Erythroblast (primary cell): ENCODE results near the gene SLC25A29.
A peak's percentile ranks its signal among the peaks of the same experiment; 100 is the strongest.
"Not testable (repeated sequence)": the region's sequence is repeated elsewhere in the genome, so short reads cannot be mapped to it uniquely, and the experiment has no call there.

Experiments
- DNase-seq, 2 experiments: peaks; one replicate each; lab custom pipeline; 2025; lab: John Stamatoyannopoulos, UW
- GATA1 ChIP-seq: IDR thresholded peaks from 2 replicates; pipeline ENCODE4 v1.6.1; 2011; ENCODE audit warnings: low read depth, mild to moderate bottlenecking, control low read depth, low read length, moderate library complexity
- POLR2A ChIP-seq: IDR thresholded peaks from 2 replicates; pipeline ENCODE4 v1.6.1; 2011; ENCODE audit warnings: mild to moderate bottlenecking, low read length

Gene SLC25A29

DNA sequence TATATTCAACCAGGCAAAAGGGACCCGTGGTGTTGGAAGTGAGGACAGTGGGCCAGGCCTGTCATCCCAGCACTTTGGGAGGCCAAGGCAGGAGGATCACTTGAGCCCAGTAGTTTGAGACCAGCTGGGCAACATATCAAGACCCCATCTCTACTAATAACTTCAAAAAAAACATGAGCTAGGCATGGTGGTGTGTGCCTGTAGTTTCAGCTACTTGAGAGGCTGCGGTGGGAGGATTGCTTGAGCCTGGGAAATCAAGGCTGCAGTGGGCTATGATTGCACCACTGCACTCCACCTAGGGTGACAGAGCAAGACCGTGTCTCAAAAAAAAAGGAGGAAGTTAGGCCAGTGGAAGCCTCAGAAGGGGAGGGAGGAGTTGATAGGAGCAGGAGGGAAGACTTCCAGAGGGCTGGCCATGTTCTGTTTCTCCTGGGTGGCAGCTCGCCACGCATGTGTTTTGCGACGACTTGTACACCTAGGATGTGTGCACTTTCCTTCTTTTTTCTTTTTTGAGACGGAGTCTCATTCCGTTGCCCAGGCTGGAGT is 10.1 kb downstream of the SLC25A29 start:
- no peak for DNase-seq
- TF ChIP-seq GATA1 (no peak), POLR2A (no peak)

DNA sequence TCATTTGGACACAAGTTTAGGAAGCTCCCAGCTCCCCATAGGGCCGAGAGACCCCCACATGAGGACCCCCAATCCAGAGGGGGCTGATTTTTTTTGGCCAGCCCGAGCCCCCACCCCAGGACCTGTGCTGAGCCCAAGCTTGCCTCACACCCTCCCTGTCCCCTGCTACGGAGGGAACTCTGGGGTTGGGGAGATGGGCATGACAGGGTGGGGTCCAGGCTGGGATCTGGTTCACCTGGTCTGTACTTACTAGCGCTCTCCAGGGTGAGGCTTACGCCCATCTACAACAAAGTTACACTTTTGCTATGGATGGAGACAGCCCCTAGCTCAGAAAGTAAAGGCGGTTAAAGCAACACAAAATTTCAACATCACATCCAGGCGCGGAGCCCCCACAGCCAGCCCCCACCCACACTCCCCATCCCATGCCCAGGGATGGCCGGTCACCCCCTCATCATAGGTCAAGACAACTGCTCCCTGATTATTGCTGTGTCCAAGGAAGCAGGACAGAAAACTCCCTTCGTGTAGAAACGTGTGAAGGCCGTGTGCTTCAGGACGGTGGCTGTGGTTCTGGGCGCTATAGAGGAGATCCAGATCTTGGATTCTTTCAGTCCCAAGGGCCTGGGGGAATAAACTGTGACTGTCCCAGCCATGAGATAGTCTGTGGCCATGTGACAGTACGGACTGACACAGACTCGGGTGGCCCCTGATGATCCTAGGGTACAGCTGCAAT is 10.7 kb downstream of the SLC25A29 start:
- no peak for DNase-seq
- TF ChIP-seq POLR2A (no peak), GATA1 (no peak)

DNA sequence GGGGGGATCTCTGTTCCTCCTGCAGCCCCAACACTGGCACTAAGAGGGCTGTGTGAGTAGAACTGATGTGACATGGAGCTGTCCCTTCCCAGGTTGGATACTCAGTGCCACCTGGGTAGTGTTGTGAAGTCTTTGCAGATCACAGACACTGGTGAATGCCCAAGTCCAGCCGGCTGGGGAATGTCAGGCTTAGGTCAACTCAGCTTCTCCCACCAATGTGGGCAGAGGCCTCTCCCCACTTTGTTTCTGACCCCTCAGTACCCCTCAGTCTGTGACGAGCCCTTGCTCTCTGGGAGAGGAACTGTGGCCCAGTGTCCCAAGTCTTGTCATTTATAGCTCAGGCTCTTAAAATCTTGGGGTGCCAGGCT is 11.3 kb downstream of the SLC25A29 start:
- TF ChIP-seq POLR2A = no peak
- TF ChIP-seq GATA1 = no peak
- DNase-seq = no peak

DNA sequence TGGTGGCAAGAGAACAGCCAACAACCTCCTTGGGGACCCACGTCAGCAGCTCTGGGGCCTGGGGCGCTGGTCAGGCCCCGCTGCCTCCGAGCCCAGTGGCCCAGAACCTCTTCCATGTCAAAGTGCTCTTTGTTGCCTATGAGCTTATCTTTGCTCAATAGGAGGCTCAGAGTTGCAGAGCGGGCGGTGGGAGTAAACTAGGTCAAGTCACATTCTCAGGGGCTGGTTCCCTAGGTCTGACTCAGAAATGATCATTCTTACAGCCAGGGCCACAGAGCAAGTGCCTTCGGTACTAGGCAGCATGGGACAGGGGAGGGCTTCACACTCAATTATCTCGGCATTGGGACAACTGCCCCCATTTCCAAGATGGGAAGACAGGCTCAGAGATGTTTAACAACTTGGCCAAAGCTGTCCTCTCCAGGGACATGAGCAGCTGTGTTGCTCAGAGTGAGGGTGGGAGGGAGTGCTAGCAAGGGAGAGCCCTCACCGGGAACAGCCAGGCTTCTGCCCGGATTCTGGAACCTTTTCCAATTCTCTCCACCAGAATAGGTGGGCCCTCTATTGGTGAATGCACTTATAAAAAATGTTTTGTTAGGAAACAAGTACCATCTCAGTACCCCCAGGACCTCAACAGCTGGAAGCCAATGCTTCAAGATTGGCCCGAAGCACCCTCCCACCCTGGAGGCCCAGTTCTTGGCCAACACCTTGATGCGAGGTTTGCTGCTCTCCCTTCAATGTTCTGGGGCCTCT is 11.9 kb downstream of the SLC25A29 start:
- TF ChIP-seq POLR2A (no peak), GATA1 (no peak)
- no peak for DNase-seq

DNA sequence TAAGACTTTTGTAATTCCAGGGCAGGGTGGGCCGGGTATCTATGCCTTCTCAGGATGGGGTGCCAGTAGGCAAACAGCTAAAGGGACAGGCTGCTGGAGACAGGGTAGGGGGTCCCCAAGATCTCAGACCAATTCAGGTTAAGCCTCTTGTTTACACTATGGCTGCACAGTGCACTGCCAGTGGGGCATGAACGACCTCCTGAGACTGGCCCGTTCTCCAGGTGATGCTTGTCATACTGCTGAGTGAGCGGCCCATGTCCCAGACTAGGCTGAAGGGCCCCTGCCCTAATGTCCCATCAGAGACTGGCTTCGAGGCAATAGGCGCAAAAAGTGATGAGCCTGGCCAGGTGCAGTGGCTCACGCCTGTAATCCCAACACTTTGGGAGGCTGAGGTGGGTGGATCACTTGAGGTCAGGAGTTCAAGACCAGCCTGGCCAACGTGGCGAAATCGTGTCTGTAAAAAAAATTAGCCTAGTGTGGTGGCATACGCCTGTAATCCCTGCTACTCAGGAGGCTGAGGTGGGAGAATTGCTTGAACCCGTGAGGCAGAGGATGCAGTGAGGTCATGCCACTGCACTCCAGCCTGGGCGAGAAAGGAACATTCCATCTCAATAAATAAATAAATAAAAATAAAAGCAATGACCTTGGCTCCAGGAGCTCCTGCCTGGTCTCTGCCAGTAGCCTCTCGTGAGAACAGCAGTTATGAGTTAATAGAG is 12.6 kb downstream of the SLC25A29 start:
- no peak for DNase-seq
- TF ChIP-seq GATA1 (no peak), POLR2A (no peak)

- TF ChIP-seq POLR2A (no peak), GATA1 (no peak)
- no peak for DNase-seq
Measured at GRCh38 chr14:100292776-100293461, 13.3 kb downstream of the SLC25A29 start.

DNA sequence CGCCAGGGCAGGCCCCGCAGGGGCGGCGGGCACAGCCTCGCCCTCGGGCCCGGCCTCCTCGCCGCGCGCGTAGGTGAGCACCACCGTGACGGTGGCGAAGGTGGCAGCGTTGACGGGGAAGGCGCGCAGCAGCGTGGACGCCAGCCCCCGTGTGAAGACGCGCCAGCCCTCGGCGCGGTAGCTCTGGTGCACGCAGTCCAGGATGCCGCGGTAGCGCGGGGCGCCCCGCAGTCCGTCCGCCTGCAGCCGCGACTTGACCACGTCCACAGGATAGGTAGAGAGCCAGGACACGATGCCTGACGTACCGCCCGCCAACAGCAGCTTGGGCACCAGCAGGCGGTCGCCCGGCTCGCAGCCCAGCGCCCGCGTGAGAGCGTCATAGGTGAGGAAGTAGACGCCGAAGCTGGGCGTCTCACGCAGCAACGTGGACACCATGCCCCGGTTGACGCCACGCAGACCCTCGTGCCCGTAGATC is 13.9 kb downstream of the SLC25A29 start:
- DNase-seq = no peak
- no peak for TF ChIP-seq GATA1

GRCh38 chr14:100291305-100292075 is 14.8 kb downstream of the SLC25A29 start:
- DNase-seq = no peak
- TF ChIP-seq GATA1 (no peak), POLR2A (no peak)

DNA sequence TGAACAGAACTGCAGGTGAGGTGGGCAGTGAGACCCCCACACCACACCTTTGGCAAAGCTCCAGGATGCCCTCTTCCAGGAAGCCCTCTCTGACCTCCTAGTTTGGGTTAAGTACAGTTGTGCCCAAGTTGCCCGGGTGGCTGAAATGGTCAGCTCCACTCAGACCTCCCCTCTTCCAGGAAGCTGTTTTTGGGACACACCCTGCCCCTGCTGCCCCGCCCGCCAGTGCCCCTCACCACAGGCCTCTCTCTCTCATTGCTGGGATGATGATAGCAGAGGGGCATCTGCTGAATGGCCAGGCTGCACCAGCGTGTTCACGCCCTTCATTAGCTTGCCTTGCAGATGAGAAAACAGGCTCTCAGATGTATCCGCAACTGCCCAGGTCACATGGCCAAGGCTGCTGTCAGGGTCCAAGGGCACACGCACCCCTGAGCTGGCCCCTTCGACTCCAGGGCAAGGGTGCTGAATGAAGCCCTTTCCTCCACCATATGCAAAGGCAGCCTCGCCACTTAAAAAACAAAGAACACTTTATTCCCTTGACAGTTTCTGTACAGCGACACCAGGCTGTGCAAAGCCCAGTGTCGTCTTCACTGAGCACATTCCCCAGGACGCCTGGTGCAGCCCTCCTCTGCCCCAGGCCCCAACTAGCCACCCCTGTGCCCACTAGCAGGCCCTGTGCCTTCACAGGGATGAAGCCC is 15.5 kb downstream of the SLC25A29 start:
- TF ChIP-seq GATA1 = no peak
- TF ChIP-seq POLR2A = no peak
- DNase-seq = peak in 1 of 2 experiments; percentile 55

GRCh38 chr14:100289916-100290606 is 16.2 kb downstream of the SLC25A29 start:
- peak in 1 of 2 experiments; percentile 38 for DNase-seq
- TF ChIP-seq POLR2A (no peak), GATA1 (no peak)

- TF ChIP-seq POLR2A = no peak
Measured at GRCh38 chr14:100288382-100289185, 17.7 kb downstream of the SLC25A29 start.

GRCh38 chr14:100287998-100288295 is 18.3 kb downstream of the SLC25A29 start:
- not testable (repeated sequence) for DNase-seq

More at GRCh38 chr14:100288382-100289185, 17.7 kb downstream of the SLC25A29 start:
- no peak for DNase-seq
